Measurements from ENCODE around the gene C3orf70. TPM values are rescaled to one million over a fixed set of nuclear protein-coding genes. Genes with fewer than 3 reads are reported as not detected.

Gene C3orf70
- total and polyA plus RNA-seq, 12 donors: 0.75 to 2.2 (median 1.7) TPM

GRCh38 chr3:185058796-185059195, 94.1 kb downstream of the C3orf70 start:
- TF ChIP-seq CTCF (IDR thresholded peaks at IDR 0.05): no peak
- no peak for DNase-seq
- Histone ChIP-seq H3K4me3 (no peak overlapping the region), H3K9me3 (peaks cover 0 to 31% (median 0%) of the 10 kb centered on the region in 11 donors), H3K27me3 (no peaks in the 10 kb centered on the region), H3K4me1 (peaks cover 0 to 20% (median 0%) of the 10 kb centered on the region in 9 donors), H3K36me3 (peaks cover 0 to 28% (median 0%) of the 10 kb centered on the region in 9 donors), H3K27ac (no peak overlapping the region)
- 59 to 69% methylated on average over 2 of the region's 2 CpGs for WGBS, 2 donors
- ATAC-seq: no peak
- intact Hi-C loops (cut with DNase I): no loop called here

- no peak for TF ChIP-seq CTCF (IDR thresholded peaks at IDR 0.05)
- no peak overlapping the region for H3K4me3 ChIP-seq
Measured at GRCh38 chr3:185057829-185058228, 95.0 kb downstream of the C3orf70 start.

GRCh38 chr3:185056908-185057307, 96.0 kb downstream of the C3orf70 start:
- intact Hi-C loops (cut with DNase I): no loop called here
- TF ChIP-seq CTCF (IDR thresholded peaks at IDR 0.05): no peak
- 94 to 95% methylated on average over 2 of the region's 2 CpGs for WGBS, 2 donors
- no peak overlapping the region for H3K4me3 ChIP-seq
- no peak overlapping the region for H3K27ac ChIP-seq
- DNase-seq (no peak), ATAC-seq (no peak)
- peaks cover 0 to 20% (median 0%) of the 10 kb centered on the region in 9 donors for H3K4me1 ChIP-seq
- no peaks in the 10 kb centered on the region for H3K27me3 ChIP-seq
- H3K9me3 ChIP-seq: peaks cover 0 to 31% (median 0%) of the 10 kb centered on the region in 11 donors
- peaks cover 0 to 46% (median 5%) of the 10 kb centered on the region in 9 donors for H3K36me3 ChIP-seq

More at GRCh38 chr3:185057829-185058228, 95.0 kb downstream of the C3orf70 start:
- H3K9me3 ChIP-seq: peaks cover 0 to 31% (median 0%) of the 10 kb centered on the region in 11 donors
- peaks cover 0 to 37% (median 5%) of the 10 kb centered on the region in 9 donors for H3K36me3 ChIP-seq
- peaks cover 0 to 20% (median 0%) of the 10 kb centered on the region in 9 donors for H3K4me1 ChIP-seq
- H3K27ac ChIP-seq: no peak overlapping the region
- WGBS, 2 donors: 98 to 100% methylated on average over 1 of the region's 1 CpG
- no peak for DNase-seq
- no peaks in the 10 kb centered on the region for H3K27me3 ChIP-seq
- intact Hi-C loops (cut with DNase I): no loop called here
- ATAC-seq: no peak

- H3K36me3 ChIP-seq: peaks cover 0 to 84% (median 20%) of the 10 kb centered on the region in 9 donors
- ATAC-seq: peak in 2 of 8 donors; percentile 43 to 49
- H3K9me3 ChIP-seq: peaks cover 0 to 20% (median 0%) of the 10 kb centered on the region in 11 donors
Measured at GRCh38 chr3:185052631-185053030, 100.2 kb downstream of the C3orf70 start.

More at GRCh38 chr3:185052631-185053030, 100.2 kb downstream of the C3orf70 start:
- TF ChIP-seq CTCF (IDR thresholded peaks at IDR 0.05): no peak
- Histone ChIP-seq H3K27ac (no peak overlapping the region), H3K4me3 (no peak overlapping the region), H3K4me1 (peaks cover 0 to 3% (median 0%) of the 10 kb centered on the region in 9 donors), H3K27me3 (no peaks in the 10 kb centered on the region)
- no peak for DNase-seq
- intact Hi-C loops (cut with DNase I): no loop called here
- 75 to 90% methylated on average over 6 of the region's 6 CpGs for WGBS, 2 donors
